CD4-positive, alpha-beta T cell treated with Interferon alpha-2 for 1 hour (primary cell): ENCODE data around the gene PFKP.

Experiments
- DNase-seq, 2 donors: peaks; one replicate each; pipeline ENCODE4 v3.0.0-alpha.2; 2020 to 2022

The PFKP gene

GRCh38 chr10:3136763-3137611, 69.6 kb downstream of the PFKP start:
- DNase-seq: no peak

DNA sequence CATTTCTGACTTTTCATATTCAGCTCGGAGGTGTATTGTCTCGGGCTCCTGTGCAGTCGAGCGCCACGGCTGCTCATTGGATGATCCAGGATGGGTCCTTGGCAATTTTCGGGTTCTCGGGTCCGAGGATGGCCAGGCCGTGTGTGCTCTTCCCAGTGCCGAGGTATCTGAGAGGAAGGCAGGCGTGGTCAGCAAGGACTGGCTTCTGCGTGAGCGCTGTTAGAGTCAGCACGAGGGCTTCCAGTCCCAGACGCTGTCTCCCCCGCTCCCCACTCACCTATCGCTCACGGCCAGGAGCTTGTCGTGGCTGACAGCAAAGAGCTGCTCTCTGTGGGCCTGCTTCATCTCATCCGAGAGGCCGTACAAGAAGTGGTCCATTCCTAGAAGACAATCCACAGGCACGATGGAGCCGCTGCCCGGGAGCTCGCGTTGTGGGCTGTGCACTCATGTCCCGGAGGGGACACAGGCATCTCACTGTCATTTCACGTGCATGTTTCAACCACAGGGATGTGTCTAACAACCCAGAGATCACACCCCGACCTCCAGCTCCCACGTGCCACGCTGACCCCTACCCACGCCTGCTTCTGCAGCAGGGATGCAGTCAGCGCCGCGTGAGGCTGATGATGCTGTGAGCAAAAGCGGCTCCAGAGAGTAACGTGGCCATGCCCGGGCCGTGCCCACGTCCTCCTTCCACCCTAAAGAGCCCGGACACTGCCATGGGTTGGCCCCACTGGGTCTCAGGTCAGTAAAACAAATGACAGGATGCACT, 70.8 kb downstream of the PFKP start:
- no peak for DNase-seq

GRCh38 chr10:3139216-3139910, 72.0 kb downstream of the PFKP start:
- no peak for DNase-seq

GRCh38 chr10:3140280-3140679, 72.9 kb downstream of the PFKP start:
- no peak for DNase-seq

DNA sequence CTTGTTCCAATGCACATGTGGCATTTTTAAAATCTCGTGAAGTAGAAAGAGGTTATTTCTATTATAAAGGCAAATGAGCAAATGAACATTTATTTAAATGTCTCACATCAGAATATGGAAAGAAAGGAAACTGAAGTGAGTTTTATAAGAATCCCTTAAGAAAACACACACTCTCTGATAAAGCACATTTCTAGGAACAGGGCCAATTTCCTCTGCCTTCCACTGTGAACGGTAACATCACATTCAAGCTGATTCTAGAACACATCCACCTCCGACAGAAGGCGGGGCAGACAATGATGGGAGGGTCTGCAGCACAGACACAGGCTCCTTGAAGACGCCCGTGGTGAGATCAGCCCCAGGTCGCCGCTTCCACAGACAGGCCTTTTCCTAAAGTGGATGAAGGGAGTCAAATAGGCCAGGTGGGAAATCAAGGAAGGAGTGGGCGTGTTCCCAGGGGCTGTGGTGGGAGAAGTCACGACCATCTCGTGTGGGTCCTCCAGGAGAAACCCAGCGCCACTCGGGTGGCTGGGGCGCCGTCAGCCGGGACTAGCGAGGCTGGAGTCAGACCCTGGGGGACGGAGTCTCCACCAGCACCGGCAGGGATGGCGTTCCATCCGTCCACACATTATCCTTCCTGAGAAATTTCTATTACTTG, 74.1 kb downstream of the PFKP start:
- no peak for DNase-seq

DNA sequence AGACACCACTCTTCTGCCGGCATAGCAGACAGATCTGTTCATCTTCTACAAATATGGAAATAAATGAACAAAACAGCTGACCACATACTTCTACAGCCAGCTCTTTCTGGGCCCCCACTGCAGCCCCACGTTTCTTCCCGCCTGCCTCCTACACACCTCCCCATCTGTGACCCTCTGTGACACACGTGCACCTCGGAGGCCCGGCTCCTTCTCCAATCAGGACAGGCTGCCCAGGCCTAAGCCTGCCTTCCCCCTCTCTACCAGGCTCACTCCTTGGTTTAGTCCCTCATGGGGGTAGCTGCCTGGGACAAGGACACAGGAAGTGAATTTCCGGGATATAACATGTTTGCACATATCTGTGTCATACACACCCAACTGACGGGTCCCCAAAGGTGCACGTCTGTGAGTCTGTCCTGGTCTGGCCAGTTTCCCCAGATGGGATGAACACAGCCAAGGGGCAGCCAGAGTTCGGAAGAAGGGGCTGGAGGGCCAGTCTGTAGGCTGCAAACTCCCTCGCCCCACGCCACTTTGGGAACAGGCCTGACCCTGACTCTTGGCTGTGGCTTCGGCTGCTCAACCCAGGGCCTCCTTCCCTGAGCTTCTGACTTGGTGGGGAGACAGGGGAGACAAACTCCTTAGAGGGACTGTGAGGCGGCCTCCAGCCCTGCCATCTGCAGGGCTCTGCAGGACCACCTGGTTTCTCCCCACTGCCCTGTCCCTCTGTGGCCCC, 75.0 kb downstream of the PFKP start:
- DNase-seq: no peak

DNA sequence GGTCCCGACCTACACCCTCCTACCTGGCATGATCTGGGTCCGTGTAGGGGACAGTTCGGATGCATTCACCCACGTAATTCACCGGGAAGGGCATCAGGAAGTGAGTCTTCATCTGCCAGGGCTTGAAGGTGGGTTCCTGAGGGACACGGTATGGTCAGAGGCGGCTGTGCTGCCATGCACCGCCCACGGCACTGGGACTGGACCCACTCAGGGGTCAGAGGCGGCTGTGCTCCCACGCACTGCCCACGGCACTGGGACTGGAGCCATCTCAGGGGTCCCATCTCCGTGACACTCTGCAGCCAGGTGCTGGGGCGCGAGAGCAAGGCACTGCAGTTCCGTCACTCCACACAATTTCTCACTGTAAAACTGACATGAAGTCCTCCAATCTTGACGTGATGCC, 76.0 kb downstream of the PFKP start:
- DNase-seq: no peak

- no peak for DNase-seq
These were observed 76.6 kb downstream of the PFKP start for GRCh38 chr10:3143791-3144434.

DNA sequence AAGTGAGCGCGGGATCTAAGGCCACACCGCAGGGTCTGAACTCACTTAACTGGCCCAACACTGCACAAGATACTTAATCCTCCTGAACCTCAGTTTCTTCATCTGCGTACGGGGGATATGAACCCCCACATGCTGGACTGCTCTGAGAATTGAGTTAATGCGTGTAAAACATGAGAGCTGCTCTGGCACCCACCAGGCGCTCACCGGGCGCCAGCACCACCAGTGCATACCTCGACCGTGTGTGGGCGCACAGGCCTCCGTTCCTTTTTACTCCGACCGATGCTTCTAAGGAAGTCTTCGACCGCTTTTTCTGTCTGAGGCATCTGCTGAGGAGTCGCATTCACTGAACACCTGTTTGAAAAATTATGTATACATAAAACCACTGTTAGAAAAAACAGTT, 78.0 kb downstream of the PFKP start:
- DNase-seq: no peak

- DNase-seq: no peak
These were observed 78.9 kb downstream of the PFKP start for GRCh38 chr10:3146289-3146688.

- DNase-seq: no peak
These were observed 79.9 kb downstream of the PFKP start for GRCh38 chr10:3147117-3147820.

GRCh38 chr10:3148041-3148440, 80.7 kb downstream of the PFKP start:
- DNase-seq: no peak

- DNase-seq: no peak
These were observed 81.6 kb downstream of the PFKP start for GRCh38 chr10:3148994-3149393.

GRCh38 chr10:3149918-3150317, 82.6 kb downstream of the PFKP start:
- DNase-seq: no peak

DNA sequence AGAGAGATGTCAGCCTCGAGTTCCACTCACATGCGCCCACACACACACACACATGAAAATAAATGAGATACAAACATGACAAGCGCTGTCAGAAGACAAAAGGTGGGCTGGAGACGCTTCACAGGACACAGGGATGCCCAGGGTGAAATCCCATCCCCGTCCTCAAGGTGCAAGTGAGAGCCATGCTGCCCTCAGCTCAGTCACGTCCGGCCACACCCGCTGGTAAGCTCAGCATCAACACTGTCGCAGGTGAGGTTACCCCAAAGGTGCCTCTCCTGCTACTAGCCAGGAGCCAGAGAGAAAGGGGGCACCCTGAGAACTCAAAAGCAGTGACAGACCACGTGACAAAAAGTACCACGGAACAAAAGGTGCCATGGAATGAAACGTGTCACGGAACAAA, 83.0 kb downstream of the PFKP start:
- no peak for DNase-seq

GRCh38 chr10:3150961-3151360, 83.6 kb downstream of the PFKP start:
- no peak for DNase-seq

DNA sequence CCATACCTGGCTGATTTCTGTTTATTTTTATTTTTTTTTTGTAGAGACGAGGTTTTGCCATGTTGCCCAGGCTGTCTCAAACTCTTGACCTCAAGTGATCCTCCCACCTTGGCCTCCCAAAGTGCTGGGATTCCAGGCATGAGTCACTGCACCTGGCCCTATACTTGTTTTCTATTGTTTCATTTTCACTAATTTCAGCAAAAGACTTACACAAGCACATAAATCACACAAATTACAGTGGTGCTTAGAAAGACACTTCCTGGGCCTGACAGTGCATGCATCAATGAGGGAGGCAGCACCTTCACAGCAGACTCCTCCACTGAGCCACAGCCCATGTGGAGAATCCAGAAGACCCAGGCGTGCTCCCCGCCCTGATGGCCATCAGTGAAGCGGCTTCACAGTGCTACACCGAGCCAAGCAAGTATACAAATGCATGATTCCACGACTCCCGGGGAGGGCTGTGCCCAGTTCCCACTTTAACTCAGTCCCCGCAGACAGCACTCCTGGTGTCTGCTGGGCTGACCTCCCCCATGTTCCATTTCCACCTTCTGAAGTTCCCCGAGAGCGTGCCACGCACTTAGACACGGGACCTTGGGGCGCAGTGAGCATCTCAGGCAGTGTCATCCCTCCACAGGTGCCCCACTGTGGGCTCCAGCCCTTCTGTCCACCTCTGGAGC, 84.7 kb downstream of the PFKP start:
- DNase-seq: no peak

- DNase-seq: no peak
These were observed 85.2 kb downstream of the PFKP start for GRCh38 chr10:3152566-3152935.

- DNase-seq: no peak
These were observed 87.3 kb downstream of the PFKP start for GRCh38 chr10:3154666-3155065.

DNA sequence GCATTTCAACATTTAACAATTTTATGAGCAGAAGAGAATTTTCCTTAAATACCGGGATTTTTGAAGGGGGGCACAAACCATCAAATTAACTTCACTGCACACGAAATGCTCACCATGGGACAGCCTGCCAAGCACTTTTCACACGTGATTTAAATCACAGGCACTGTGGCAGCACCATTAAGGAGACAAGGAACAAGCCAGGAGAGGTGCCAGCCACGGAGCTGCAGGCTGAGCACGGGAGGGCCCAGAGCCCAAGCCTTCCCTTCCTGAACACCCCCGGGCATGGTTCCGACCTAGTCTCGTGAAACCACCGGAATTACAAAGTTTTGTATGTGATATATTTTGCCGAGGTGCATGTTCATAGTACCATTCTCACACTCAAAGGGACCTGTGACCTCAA, 91.8 kb downstream of the PFKP start:
- no peak for DNase-seq

DNA sequence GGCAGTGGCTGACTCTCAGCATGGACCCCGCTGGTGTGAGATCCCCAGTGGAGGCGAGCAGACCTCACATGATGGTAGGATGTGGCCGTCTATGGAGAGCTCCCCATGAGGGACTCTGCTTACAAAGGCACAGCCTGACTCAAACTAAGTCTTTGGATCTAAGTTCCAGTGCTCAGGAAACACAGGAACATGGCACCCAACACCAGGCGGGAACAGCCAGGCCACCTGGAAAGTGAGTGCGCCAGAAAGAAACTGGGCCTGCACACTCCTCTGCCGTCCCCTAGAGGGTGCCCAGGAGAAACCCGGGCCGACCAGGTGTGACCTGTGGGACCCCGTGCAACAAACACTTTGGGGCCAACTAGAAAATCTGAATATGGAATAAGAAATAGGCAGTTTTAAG, 95.2 kb downstream of the PFKP start:
- DNase-seq: no peak
